Spinal cord (tissue), 10 donors: ENCODE data around the gene ZNF740. TPM values are rescaled to one million over a fixed set of nuclear protein-coding genes. Genes with fewer than 3 reads are reported as not detected.

Experiments
- DNase-seq, 6 donors: peaks; one replicate each; pipeline versions ENCODE4 v3.0.0 to v3.0.0-alpha.2; 2013 to 2015; ENCODE audit warnings: low spot score in 6 of 6, low read depth in 4 of 6
- H3K27ac ChIP-seq: one replicate; pipeline ENCODE4 v1.5.1; 2013; ENCODE audit warnings: low read depth, low read length, control low read depth
- H3K27me3 ChIP-seq: one replicate; pipeline ENCODE4 v1.6.1; 2013; ENCODE audit warnings: low read length; ENCODE audit not compliant: control insufficient read depth, insufficient read depth
- H3K36me3 ChIP-seq: one replicate; pipeline ENCODE4 v1.6.1; 2013; ENCODE audit warnings: low read length; ENCODE audit not compliant: control insufficient read depth, insufficient read depth
- H3K4me1 ChIP-seq: one replicate; pipeline ENCODE4 v1.6.1; 2013; ENCODE audit warnings: low read length; ENCODE audit not compliant: control insufficient read depth, insufficient read depth
- H3K4me3 ChIP-seq: one replicate; pipeline ENCODE4 v1.5.1; 2013; ENCODE audit warnings: low read depth, low read length, control low read depth
- H3K9me3 ChIP-seq: one replicate; pipeline ENCODE4 v1.6.1; 2013; ENCODE audit warnings: low read length; ENCODE audit not compliant: control insufficient read depth, insufficient read depth
- WGBS: methylation state at CpG from one replicate; pipeline ENCODE4 v1.1.5; 2013; ENCODE audit warnings: missing lambda C conversion rate; ENCODE audit not compliant: insufficient coverage; 5-methylcytosine and 5-hydroxymethylcytosine counted together
- polyA plus RNA-seq, 2 donors: library from polyadenylated mRNA; unstranded; fragments of 120-200 nt; gene quantifications; one replicate each; pipeline ENCODE4 v1.2.1, GENCODE V29; 2013; ENCODE audit not compliant: insufficient read length in 2 of 2
- total RNA-seq, 2 donors: library from RNA; depleted of rRNA in 1 of 2; stranded (reverse); fragments of 120-200 nt in 1 of 2; fragments of >200 nt in 1 of 2; gene quantifications; one replicate each; pipeline versions ENCODE4 v1.2.3 to v1.2.4, GENCODE V29; 2013 to 2014
- donor health status: healthy.

Gene ZNF740
- total and polyA plus RNA-seq, 4 donors, result 20.1 to 46.4 (median 33.3) TPM

DNA sequence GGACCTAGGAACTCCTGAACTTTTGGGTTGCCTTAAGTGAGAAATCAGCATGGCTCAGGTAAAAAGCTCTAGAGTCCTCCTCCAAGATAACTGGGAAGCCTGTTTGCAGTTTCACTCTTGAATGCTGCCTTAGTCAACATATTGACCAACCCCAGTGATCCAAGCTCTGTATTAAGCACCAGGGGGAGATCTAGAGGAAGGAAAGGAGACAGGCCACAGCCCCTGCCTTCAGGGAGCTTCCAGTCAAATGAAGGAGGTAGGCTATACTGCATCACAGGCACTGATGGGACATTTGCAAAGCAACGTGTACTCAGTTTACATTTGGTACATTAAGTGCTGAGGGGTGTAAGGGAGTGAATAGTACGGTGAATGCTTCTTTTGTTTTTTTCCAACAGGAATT is 1.4 kb downstream of the ZNF740 start:
- DNase-seq, result no peak
- 74% methylated on average over 2 of the region's 2 CpGs for WGBS
- H3K36me3 ChIP-seq, result peaks cover 36% of the 10 kb centered on the region
- H3K4me3 ChIP-seq, result no peak overlapping the region
- H3K27ac ChIP-seq, result no peak overlapping the region
- H3K4me1 ChIP-seq, result peaks cover 29% of the 10 kb centered on the region
- no peaks in the 10 kb centered on the region for H3K9me3 ChIP-seq
- H3K27me3 ChIP-seq, result no peaks in the 10 kb centered on the region

DNA sequence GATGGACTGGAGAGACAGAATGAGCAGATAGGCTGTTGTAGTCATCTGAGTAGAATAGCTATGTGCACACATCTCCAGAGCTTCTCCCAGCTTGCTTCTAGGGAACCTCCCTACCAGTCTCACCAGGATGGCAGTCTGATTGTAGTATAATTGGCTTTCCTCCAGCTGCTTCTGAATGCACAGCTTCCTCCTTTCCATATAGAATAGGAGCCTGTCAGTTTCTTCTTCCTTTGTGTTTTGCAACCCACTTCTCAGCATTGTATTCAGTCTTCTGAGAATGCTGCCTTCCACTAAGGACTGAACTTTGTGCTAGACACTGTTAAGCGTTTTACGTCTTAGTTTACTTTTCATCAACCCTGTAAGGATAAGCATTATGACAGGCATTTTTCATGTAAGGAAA is 2.4 kb downstream of the ZNF740 start:
- H3K4me3 ChIP-seq, result no peak overlapping the region
- H3K4me1 ChIP-seq, result peaks cover 29% of the 10 kb centered on the region
- no peak overlapping the region for H3K27ac ChIP-seq
- no peaks in the 10 kb centered on the region for H3K9me3 ChIP-seq
- H3K27me3 ChIP-seq, result no peaks in the 10 kb centered on the region
- peak in 2 of 6 donors; percentile 24 to 41 for DNase-seq
- WGBS, result no CpG with 5 or more reads among the region's 2 CpGs
- H3K36me3 ChIP-seq, result peaks cover 46% of the 10 kb centered on the region

DNA sequence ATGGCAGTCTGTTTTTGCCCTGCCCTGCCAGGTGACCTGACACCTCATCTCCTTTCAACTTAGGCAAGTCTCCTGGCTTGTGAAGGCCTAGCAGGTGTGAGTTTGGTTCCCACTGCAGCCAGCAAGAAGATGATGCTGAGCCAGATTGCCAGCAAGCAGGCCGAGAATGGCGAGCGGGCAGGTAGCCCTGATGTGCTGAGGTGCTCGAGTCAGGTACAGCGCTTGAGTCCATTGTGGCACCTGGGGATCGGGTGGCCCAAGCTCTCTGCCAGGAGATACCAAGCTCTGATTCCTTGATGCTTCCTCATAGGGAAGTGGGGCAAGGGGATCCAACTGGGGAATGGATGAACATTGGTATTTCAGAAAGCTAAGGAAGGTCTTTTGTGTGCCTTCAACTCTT is 4.3 kb downstream of the ZNF740 start:
- no peaks in the 10 kb centered on the region for H3K27me3 ChIP-seq
- no peak for DNase-seq
- H3K36me3 ChIP-seq, result peaks cover 57% of the 10 kb centered on the region
- WGBS, result 95% methylated on average over 6 of the region's 6 CpGs
- H3K9me3 ChIP-seq, result no peaks in the 10 kb centered on the region
- H3K4me1 ChIP-seq, result peaks cover 26% of the 10 kb centered on the region
- H3K4me3 ChIP-seq, result no peak overlapping the region
- no peak overlapping the region for H3K27ac ChIP-seq

DNA sequence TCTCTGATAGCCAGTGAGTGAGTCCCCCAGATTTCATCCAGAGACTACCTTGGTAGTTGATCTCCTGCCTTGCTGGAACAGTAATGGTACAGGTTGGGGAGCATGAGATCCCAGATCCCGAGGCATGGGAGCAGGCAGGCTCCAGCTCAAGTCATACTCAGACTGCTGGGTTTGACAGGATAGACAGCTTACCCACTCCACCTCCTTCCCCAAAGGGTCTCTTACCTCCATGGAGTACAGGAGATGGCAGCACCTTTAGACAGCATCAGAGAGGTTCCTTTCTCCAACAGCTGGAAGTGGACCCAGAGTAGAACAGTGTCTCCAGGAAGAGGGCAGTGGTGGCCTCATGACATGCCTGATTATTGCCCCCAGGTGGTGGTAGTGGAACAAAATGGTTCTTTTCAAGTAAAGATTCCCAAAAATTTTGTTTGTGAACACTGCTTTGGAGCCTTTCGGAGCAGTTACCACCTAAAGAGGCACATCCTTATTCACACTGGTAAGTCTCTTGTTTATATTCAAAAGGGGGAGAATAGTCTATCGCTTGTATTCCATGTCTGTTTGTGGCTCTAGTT is 5.1 kb downstream of the ZNF740 start:
- H3K36me3 ChIP-seq, result peaks cover 62% of the 10 kb centered on the region
- no peak for DNase-seq
- H3K4me3 ChIP-seq, result no peak overlapping the region
- H3K27ac ChIP-seq, result no peak overlapping the region
- 100% methylated on average over 2 of the region's 3 CpGs for WGBS
- no peaks in the 10 kb centered on the region for H3K27me3 ChIP-seq
- peaks cover 23% of the 10 kb centered on the region for H3K4me1 ChIP-seq
- no peaks in the 10 kb centered on the region for H3K9me3 ChIP-seq

DNA sequence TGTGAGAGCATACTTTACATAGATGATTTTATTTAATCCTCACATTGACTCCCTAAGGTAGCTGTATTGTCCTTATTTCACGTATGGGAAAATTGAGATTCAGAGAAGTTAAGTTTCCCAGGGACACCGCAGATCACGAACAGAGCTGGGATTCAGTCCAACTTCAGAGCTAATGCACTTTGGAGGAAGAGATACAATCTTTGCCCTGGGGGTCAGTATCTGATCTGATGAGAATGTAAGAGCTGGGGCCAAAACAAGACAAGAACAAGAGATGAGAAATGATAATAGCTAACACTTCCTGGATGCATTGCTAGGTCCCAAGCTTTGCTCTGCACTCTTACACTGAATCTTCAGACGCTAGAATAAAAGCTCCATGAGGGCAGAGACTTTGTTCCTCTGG is 6.2 kb downstream of the ZNF740 start:
- WGBS, result 91% methylated on average over 2 of the region's 4 CpGs
- Histone ChIP-seq H3K27me3 (no peaks in the 10 kb centered on the region), H3K4me1 (peaks cover 17% of the 10 kb centered on the region), H3K27ac (no peak overlapping the region), H3K9me3 (no peaks in the 10 kb centered on the region), H3K4me3 (no peak overlapping the region), H3K36me3 (peaks cover 68% of the 10 kb centered on the region)
- DNase-seq, result no peak

DNA sequence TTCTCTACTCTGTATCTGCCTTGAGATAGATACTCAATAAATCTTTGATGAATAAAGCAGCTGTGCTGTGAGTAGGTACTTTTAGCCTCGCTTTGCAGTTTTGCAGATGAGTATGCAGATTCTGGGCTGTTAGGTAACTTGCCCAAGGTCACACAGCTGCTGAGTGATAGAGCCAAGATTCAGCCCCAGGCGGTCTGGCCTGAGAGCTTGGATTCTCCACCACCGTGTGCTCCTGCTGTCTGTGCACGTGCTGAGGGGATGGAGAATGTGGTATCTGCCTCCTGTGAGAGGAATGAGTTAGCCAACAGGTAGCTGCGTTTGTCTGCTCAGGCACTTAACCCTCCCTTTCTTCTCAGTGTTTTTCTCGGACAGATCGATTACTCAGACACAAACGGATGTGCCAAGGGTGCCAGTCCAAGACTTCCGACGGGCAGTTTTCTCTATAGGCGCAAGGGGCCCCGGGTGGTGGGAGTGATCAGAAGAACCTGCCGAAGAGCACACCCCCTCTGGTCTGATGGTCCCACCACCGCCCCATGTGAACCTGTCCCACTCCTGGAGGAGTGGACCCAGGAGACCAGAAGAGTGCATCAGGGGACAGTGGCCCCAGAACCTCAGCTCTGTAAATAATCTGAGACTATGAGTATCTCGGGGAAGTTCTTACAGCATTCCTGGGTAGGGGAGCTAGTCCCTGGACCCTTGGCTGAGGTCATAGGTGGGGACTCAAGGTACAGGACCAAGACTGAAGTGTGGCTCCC is 6.8 kb downstream of the ZNF740 start:
- no peak overlapping the region for H3K27ac ChIP-seq
- H3K4me3 ChIP-seq, result no peak overlapping the region
- H3K9me3 ChIP-seq, result no peaks in the 10 kb centered on the region
- peaks cover 11% of the 10 kb centered on the region for H3K4me1 ChIP-seq
- no peak for DNase-seq
- H3K27me3 ChIP-seq, result no peaks in the 10 kb centered on the region
- H3K36me3 ChIP-seq, result peaks cover 71% of the 10 kb centered on the region
- 91% methylated on average over 13 of the region's 15 CpGs for WGBS

DNA sequence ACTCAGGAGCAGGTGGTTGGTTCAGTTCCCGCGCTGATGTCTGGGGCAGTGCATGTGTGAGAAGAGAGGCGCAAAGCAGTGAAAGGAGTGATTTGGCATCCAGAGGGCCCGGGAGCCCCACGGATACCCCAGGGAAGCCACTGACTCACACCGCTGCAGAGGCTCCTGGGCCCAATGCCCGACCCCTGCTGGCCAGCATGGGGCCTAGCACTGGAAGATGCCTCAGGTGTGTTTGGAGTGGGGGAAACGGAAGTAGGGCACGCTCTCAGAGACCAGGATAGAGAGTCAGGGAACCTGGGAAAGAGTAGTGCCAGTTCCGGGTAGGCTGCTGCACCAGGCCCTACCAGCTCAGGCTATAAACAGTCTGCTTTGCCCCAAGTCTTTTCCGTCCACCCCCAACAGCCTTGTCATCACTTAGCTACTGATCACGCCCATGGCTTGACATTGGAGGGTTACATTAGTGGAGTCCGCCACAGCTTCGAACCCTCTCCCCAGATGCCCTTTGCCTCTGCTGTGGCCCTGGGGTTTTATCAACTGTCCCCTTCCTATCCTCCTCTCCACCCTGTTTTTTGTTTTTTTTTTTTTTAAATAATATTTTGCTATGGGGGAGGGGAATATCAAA is 9.7 kb downstream of the ZNF740 start:
- DNase-seq, result peak in 2 of 6 donors; percentile 31 to 39
- peaks cover 56% of the 10 kb centered on the region for H3K36me3 ChIP-seq
- WGBS, result 39% methylated on average over 11 of the region's 14 CpGs

DNA sequence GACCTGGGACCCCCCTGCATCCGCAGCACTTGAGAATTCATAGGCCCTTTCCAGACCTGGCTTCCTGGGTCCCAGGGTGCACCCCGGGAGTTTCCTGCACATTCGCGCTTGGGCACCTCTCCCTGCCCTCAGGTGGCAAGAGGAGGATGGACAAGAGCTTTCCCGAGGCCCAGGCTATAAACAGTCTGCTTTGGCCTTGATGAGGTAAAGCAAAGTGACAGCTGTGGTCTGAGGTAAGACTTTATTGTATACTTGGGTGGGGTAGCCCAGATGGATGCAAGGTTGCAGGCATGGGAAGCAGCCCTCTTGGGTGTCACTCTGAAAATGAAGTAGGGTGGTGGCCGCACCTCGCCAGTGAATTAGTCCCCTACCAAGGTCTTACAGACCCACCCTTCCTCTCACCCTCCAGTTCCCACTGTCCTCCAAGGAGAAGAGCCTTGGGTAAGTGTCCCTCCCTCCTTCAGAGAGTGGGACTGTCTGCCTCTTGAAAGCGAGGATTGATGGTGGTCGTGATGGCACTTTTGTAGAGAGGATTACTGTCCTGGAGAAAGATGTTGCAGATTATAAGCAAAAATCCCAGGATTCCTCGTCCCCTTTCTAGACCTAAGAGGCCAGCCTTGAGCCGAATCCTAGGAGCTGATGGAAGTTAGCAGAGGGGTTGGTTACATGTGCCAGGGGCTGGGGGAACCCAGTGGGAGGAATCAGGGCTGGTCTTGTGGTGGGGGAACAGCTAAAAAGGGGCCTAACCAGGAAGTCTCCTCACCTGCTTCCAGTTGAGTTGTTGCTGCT is 10.8 kb downstream of the ZNF740 start:
- no peak for DNase-seq
- no peaks in the 10 kb centered on the region for H3K4me1 ChIP-seq

More for the DNA sequence above, 9.7 kb downstream of the ZNF740 start:
- Histone ChIP-seq H3K4me1 (no peaks in the 10 kb centered on the region), H3K4me3 (no peak overlapping the region), H3K9me3 (no peaks in the 10 kb centered on the region), H3K27me3 (no peaks in the 10 kb centered on the region), H3K27ac (no peak overlapping the region)

DNA sequence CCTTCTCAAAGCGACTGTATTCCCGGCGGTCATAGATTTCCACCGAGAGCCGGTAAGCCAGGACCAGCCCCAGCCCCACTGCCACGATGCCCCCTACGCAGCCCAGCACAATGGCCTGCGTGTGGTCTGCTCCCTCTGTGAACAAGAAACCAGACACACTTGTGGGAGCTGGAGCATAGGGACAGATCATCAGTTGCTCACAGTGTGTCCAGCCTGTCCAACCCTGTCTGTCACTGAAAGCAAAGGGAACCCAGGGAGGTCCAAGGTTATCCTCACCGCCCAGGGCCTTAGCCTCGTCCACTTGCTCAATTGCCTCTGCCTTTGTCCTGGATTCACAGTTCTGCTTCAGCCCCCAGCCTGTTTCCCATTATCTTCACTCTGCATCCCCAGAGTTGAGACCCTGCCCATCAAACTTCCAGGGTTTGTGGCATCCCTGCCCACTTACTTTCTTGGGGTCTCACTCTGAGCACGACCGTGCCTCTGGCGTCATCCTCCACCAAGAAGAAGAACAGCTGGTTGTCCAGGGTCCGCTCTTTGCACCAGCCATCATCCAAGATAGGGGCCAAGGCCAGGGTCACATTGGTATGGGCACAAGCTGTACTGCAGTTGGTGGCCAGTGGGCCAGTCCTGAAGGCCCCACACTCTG is 11.5 kb downstream of the ZNF740 start:
- WGBS, result 91% methylated on average over 13 of the region's 14 CpGs
- H3K9me3 ChIP-seq, result no peaks in the 10 kb centered on the region
- H3K4me3 ChIP-seq, result no peak overlapping the region
- no peaks in the 10 kb centered on the region for H3K4me1 ChIP-seq
- H3K27me3 ChIP-seq, result peaks cover 13% of the 10 kb centered on the region
- H3K36me3 ChIP-seq, result peaks cover 41% of the 10 kb centered on the region
- H3K27ac ChIP-seq, result no peak overlapping the region
- DNase-seq, result no peak

More for the DNA sequence above, 10.8 kb downstream of the ZNF740 start:
- WGBS, result 90% methylated on average over 6 of the region's 11 CpGs
- Histone ChIP-seq H3K27me3 (peaks cover 6% of the 10 kb centered on the region), H3K27ac (no peak overlapping the region), H3K4me3 (no peak overlapping the region), H3K9me3 (no peaks in the 10 kb centered on the region), H3K36me3 (peaks cover 47% of the 10 kb centered on the region)
